ENCODE measurements around the gene SDK1. TPM values are rescaled to one million over a fixed set of nuclear protein-coding genes. Genes with fewer than 3 reads are reported as not detected.

SDK1 gene
- total and polyA plus RNA-seq, 8 donors: 1.6 to 11.2 (median 6.6) TPM

GRCh38 chr7:4010923-4011656 is 710.0 kb downstream of the SDK1 start:
- H3K9me3 ChIP-seq: no peaks in the 10 kb centered on the region
- peak in 1 of 2 donors; percentile 19 for DNase-seq
- 79 to 85% (median 83%) methylated on average over 30 of the region's 30 CpGs for WGBS, 5 donors
- intact Hi-C loops (cut with DNase I; ENCODE audit: low total_unique reads): no loop called here
- no peak overlapping the region for H3K27ac ChIP-seq
- H3K27me3 ChIP-seq: no peaks in the 10 kb centered on the region
- no peak for TF ChIP-seq EP300 (IDR thresholded peaks at IDR 0.05)
- no peak for TF ChIP-seq POLR2AphosphoS5 (IDR thresholded peaks at IDR 0.05)
- no peak for TF ChIP-seq POLR2A (IDR thresholded peaks at IDR 0.05)
- TF ChIP-seq, protein P1, sequence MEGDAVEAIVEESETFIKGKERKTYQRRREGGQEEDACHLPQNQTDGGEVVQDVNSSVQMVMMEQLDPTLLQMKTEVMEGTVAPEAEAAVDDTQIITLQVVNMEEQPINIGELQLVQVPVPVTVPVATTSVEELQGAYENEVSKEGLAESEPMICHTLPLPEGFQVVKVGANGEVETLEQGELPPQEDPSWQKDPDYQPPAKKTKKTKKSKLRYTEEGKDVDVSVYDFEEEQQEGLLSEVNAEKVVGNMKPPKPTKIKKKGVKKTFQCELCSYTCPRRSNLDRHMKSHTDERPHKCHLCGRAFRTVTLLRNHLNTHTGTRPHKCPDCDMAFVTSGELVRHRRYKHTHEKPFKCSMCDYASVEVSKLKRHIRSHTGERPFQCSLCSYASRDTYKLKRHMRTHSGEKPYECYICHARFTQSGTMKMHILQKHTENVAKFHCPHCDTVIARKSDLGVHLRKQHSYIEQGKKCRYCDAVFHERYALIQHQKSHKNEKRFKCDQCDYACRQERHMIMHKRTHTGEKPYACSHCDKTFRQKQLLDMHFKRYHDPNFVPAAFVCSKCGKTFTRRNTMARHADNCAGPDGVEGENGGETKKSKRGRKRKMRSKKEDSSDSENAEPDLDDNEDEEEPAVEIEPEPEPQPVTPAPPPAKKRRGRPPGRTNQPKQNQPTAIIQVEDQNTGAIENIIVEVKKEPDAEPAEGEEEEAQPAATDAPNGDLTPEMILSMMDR (IDR thresholded peaks at IDR 0.05): no peak
- no peak overlapping the region for H3K4me3 ChIP-seq
- H3K36me3 ChIP-seq: peaks cover 0 to 6% (median 0%) of the 10 kb centered on the region in 4 donors
- no peaks in the 10 kb centered on the region for H3K4me1 ChIP-seq

DNA sequence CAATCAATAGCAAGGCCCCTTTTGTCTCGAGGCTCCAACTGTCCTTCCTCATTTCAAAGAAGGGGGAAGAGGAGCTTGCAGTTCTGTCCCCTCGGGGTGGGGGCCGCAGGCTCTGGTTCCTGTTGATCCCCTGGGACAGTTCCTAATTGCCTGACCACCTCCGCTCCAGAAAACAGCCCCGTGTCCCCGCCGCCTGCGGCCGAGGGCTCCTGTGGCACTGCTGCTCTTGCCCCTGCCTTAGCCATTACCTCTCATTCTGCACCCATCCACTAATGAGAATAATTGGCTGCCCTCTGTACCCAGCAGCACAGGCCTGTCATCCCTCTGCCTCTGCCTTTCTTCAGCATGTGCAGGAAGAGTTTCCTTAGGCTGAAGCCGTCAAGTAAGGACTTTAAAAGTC is 712.7 kb downstream of the SDK1 start:
- H3K27me3 ChIP-seq: no peaks in the 10 kb centered on the region
- no peak overlapping the region for H3K4me3 ChIP-seq
- 81 to 91% (median 88%) methylated on average over 10 of the region's 10 CpGs for WGBS, 5 donors
- H3K36me3 ChIP-seq: peaks cover 0 to 12% (median 0%) of the 10 kb centered on the region in 4 donors
- no peak overlapping the region for H3K27ac ChIP-seq
- peaks cover 0 to 9% (median 3%) of the 10 kb centered on the region in 4 donors for H3K9me3 ChIP-seq
- no peak for TF ChIP-seq POLR2AphosphoS5 (IDR thresholded peaks at IDR 0.05)
- TF ChIP-seq, protein P1 (IDR thresholded peaks at IDR 0.05): no peak
- no peak for TF ChIP-seq EP300 (IDR thresholded peaks at IDR 0.05)
- TF ChIP-seq POLR2A (IDR thresholded peaks at IDR 0.05): no peak
- DNase-seq: peak in 1 of 2 donors; percentile 10
- no peaks in the 10 kb centered on the region for H3K4me1 ChIP-seq
- intact Hi-C loops (cut with DNase I; ENCODE audit: low total_unique reads): no loop called here

- peak in 1 of 2 donors; percentile 10 for DNase-seq
- H3K27me3 ChIP-seq: no peaks in the 10 kb centered on the region
- intact Hi-C loops (cut with DNase I; ENCODE audit: low total_unique reads): no loop called here
- H3K27ac ChIP-seq: no peak overlapping the region
- WGBS, 5 donors: 57 to 76% (median 69%) methylated on average over 13 of the region's 13 CpGs
- TF ChIP-seq, protein P1 (IDR thresholded peaks at IDR 0.05): no peak
- TF ChIP-seq POLR2A (IDR thresholded peaks at IDR 0.05) (no peak), EP300 (IDR thresholded peaks at IDR 0.05) (no peak), POLR2AphosphoS5 (IDR thresholded peaks at IDR 0.05) (no peak)
- peaks cover 0 to 16% (median 8%) of the 10 kb centered on the region in 4 donors for H3K9me3 ChIP-seq
- no peak overlapping the region for H3K4me3 ChIP-seq
- no peaks in the 10 kb centered on the region for H3K4me1 ChIP-seq
- peaks cover 0 to 14% (median 0%) of the 10 kb centered on the region in 4 donors for H3K36me3 ChIP-seq
Observed at GRCh38 chr7:4014346-4015050, 713.4 kb downstream of the SDK1 start.

GRCh38 chr7:4015371-4015770 is 714.3 kb downstream of the SDK1 start:
- no peak overlapping the region for H3K4me3 ChIP-seq
- peaks cover 0 to 20% (median 8%) of the 10 kb centered on the region in 4 donors for H3K9me3 ChIP-seq
- no peak overlapping the region for H3K27ac ChIP-seq
- no peaks in the 10 kb centered on the region for H3K27me3 ChIP-seq
- peaks cover 0 to 14% (median 0%) of the 10 kb centered on the region in 4 donors for H3K36me3 ChIP-seq
- intact Hi-C loops (cut with DNase I; ENCODE audit: low total_unique reads): no loop called here
- H3K4me1 ChIP-seq: no peaks in the 10 kb centered on the region
- peak in 1 of 2 donors; percentile 24 for DNase-seq
- WGBS, 5 donors: 90 to 94% (median 93%) methylated on average over 8 of the region's 8 CpGs
- TF ChIP-seq, protein P1 (IDR thresholded peaks at IDR 0.05): no peak
- TF ChIP-seq EP300 (IDR thresholded peaks at IDR 0.05) (no peak), POLR2AphosphoS5 (IDR thresholded peaks at IDR 0.05) (no peak), POLR2A (IDR thresholded peaks at IDR 0.05) (no peak)
